IMR-90 (cell line): ENCODE data around the gene FMN1. TPM values are rescaled to one million over a fixed set of nuclear protein-coding genes. Genes with fewer than 3 reads are reported as not detected.

Experiments used
- ATAC-seq: fragments of 200-7000 bp; cut with Tn5 transposase; 2 replicates; pipeline ENCODE4 v1.9.1; 2020; ENCODE audit warnings: low read depth, mild to moderate bottlenecking, moderate library complexity
- BruUV-seq: library from RNA; stranded (reverse); fragments of 400-500 nt; replicated peaks from 2 replicates; lab custom pipeline; 2021; lab: Mats Ljungman, UMichigan
- CTCF ChIA-PET: fragments of 300-600 bp; formaldehyde crosslinking; extraction: SDS; loops from one replicate; lab custom pipeline; 2021; ENCODE audit warnings: antibody characterized with exemption; lab: Yijun Ruan, JAX
- POLR2A ChIA-PET: fragments of 300-600 bp; sonication (Branson Sonifier 250); formaldehyde crosslinking; loops from one replicate; lab custom pipeline; 2022; ENCODE audit warnings: antibody characterized with exemption; ENCODE audit not compliant: unreplicated experiment; lab: Charles Lee
- DNase-seq: peaks from one replicate; pipeline ENCODE4 v3.0.0; 2013
- H2AFZ ChIP-seq: replicated peaks from 2 replicates; pipeline ENCODE3; 2013; ENCODE audit warnings: low read length, mild to moderate bottlenecking; ENCODE audit not compliant: poor library complexity
- H2AK5ac ChIP-seq: 2 replicates; pipeline ENCODE4 v1.6.1; 2013; ENCODE audit warnings: low read depth, low read length, inconsistent platforms
- H2AK9ac ChIP-seq: replicated peaks from 2 replicates; pipeline ENCODE3; 2013; ENCODE audit warnings: mild to moderate bottlenecking, low read depth, low read length, moderate library complexity; ENCODE audit not compliant: poor library complexity
- H2BK120ac ChIP-seq: 2 replicates; pipeline ENCODE4 v1.6.1; 2013; ENCODE audit warnings: low read depth, low read length, inconsistent platforms
- H2BK15ac ChIP-seq: 3 replicates; pipeline ENCODE4 v1.6.1; 2013; ENCODE audit warnings: low read depth, low read length, inconsistent platforms
- H2BK20ac ChIP-seq: 2 replicates; pipeline ENCODE4 v1.6.1; 2013; ENCODE audit warnings: low read depth, mild to moderate bottlenecking, inconsistent platforms, low read length, moderate library complexity
- H2BK5ac ChIP-seq: 2 replicates; pipeline ENCODE4 v1.6.1; 2013; ENCODE audit warnings: mild to moderate bottlenecking, low read depth, low read length, inconsistent platforms; ENCODE audit not compliant: poor library complexity, severe bottlenecking
- H3K14ac ChIP-seq: replicated peaks from 2 replicates; pipeline ENCODE4 v1.6.1; 2013; ENCODE audit warnings: low read depth, low read length, inconsistent platforms
- H3K18ac ChIP-seq: 2 replicates; pipeline ENCODE4 v1.6.1; 2013; ENCODE audit warnings: low read depth, low read length, control low read depth
- H3K23ac ChIP-seq: 2 replicates; pipeline ENCODE4 v1.6.1; 2013; ENCODE audit warnings: low read depth, low read length, inconsistent platforms
- H3K27ac ChIP-seq: 2 replicates; pipeline ENCODE4 v1.5.1; 2013; ENCODE audit warnings: mild to moderate bottlenecking, control low read depth, low read length; ENCODE audit not compliant: insufficient read depth
- H3K27me3 ChIP-seq: 2 replicates; pipeline ENCODE4 v1.6.1; 2013; ENCODE audit warnings: low read length; ENCODE audit not compliant: control insufficient read depth, insufficient read depth
- H3K36me3 ChIP-seq: 2 replicates; pipeline ENCODE4 v1.6.1; 2013; ENCODE audit warnings: low read length, mixed read lengths; ENCODE audit not compliant: control insufficient read depth, insufficient read depth
- H3K4ac ChIP-seq: 2 replicates; pipeline ENCODE4 v1.6.1; 2013; ENCODE audit warnings: low read depth, low read length, inconsistent platforms
- H3K4me1 ChIP-seq: 2 replicates; pipeline ENCODE4 v1.6.1; 2013; ENCODE audit warnings: low read length, mixed read lengths; ENCODE audit not compliant: control insufficient read depth, insufficient read depth
- H3K4me2 ChIP-seq: 2 replicates; pipeline ENCODE4 v1.6.1; 2013; ENCODE audit warnings: low read depth, mild to moderate bottlenecking, control low read depth, low read length, moderate library complexity
- H3K4me3 ChIP-seq: 2 replicates; pipeline ENCODE4 v1.5.1; 2013; ENCODE audit warnings: low read depth, mild to moderate bottlenecking, control low read depth, low read length, moderate library complexity; ENCODE audit not compliant: insufficient read depth
- H3K56ac ChIP-seq: 2 replicates; pipeline ENCODE4 v1.6.1; 2013; ENCODE audit warnings: low read length, inconsistent platforms; ENCODE audit not compliant: insufficient read depth; ENCODE audit errors: extremely low read depth
- H3K79me1 ChIP-seq, 2 experiments: 2 replicates each; pipeline ENCODE4 v1.6.1; 2013; ENCODE audit warnings: low read length in 2 of 2, inconsistent platforms in 1 of 2, low read depth in 1 of 2
- H3K9ac ChIP-seq: 2 replicates; pipeline ENCODE4 v1.6.1; 2013; ENCODE audit warnings: low read depth, low read length, control low read depth
- H3K9me1 ChIP-seq: 2 replicates; pipeline ENCODE4 v1.6.1; 2013; ENCODE audit warnings: low read length, inconsistent platforms; ENCODE audit not compliant: insufficient read depth
- H3K9me3 ChIP-seq: 2 replicates; pipeline ENCODE4 v1.6.1; 2013; ENCODE audit warnings: low read length; ENCODE audit not compliant: control insufficient read depth, insufficient read depth
- H4K20me1 ChIP-seq: 2 replicates; pipeline ENCODE4 v1.6.1; 2013; ENCODE audit warnings: low read length, inconsistent platforms; ENCODE audit not compliant: insufficient read depth
- H4K5ac ChIP-seq: 2 replicates; pipeline ENCODE4 v1.6.1; 2013; ENCODE audit warnings: mild to moderate bottlenecking, low read depth, low read length, control low read depth
- H4K8ac ChIP-seq, 2 experiments: 2 replicates each; pipeline ENCODE4 v1.6.1; 2013; ENCODE audit warnings: low read depth in 2 of 2, low read length in 2 of 2, control low read depth in 1 of 2, inconsistent platforms in 1 of 2
- H4K91ac ChIP-seq: 2 replicates; pipeline ENCODE4 v1.6.1; 2013; ENCODE audit warnings: low read depth, low read length, inconsistent platforms; ENCODE audit not compliant: insufficient read depth
- BHLHE40 ChIP-seq: fragments of 150-350 bp; IDR thresholded peaks from 2 replicates; pipeline ENCODE4 v1.6.1; 2016; ENCODE audit warnings: mild to moderate bottlenecking, low read depth, low read length
- CEBPB ChIP-seq: IDR thresholded peaks from 2 replicates; pipeline ENCODE4 v1.6.1; 2012; ENCODE audit warnings: low read depth, low read length, improper control_type of control experiment
- CHD1 ChIP-seq: IDR thresholded peaks from 2 replicates; pipeline ENCODE4 v1.6.1; 2012; ENCODE audit warnings: low read depth, low read length, improper control_type of control experiment
- FOS ChIP-seq: fragments of 150-350 bp; IDR thresholded peaks from 2 replicates; pipeline ENCODE4 v1.6.1; 2016; ENCODE audit warnings: low read depth, low read length
- MAFK ChIP-seq: IDR thresholded peaks from 2 replicates; pipeline ENCODE4 v1.6.1; 2012; ENCODE audit warnings: low read depth, low read length, improper control_type of control experiment
- MAZ ChIP-seq: IDR thresholded peaks from 2 replicates; pipeline ENCODE4 v1.6.1; 2012; ENCODE audit warnings: low read depth, mild to moderate bottlenecking, low read length, improper control_type of control experiment, moderate library complexity, borderline replicate concordance
- MXI1 ChIP-seq: IDR thresholded peaks from 2 replicates; pipeline ENCODE4 v1.6.1; 2012; ENCODE audit warnings: low read depth, mild to moderate bottlenecking, low read length, moderate library complexity, borderline replicate concordance
- NFE2L2 ChIP-seq: fragments of 150-350 bp; IDR thresholded peaks from 2 replicates; pipeline ENCODE4 v1.6.1; 2016; ENCODE audit warnings: low read depth, mild to moderate bottlenecking, low read length
- POLR2A ChIP-seq: IDR thresholded peaks from 2 replicates; pipeline ENCODE4 v1.6.1; 2012; ENCODE audit warnings: mild to moderate bottlenecking, low read depth, low read length
- RAD21 ChIP-seq: IDR thresholded peaks from 2 replicates; pipeline ENCODE4 v1.6.1; 2012; ENCODE audit warnings: low read length, improper control_type of control experiment
- RCOR1 ChIP-seq: IDR thresholded peaks from 2 replicates; pipeline ENCODE4 v1.6.1; 2012; ENCODE audit warnings: mild to moderate bottlenecking, low read length, improper control_type of control experiment; ENCODE audit not compliant: insufficient replicate concordance
- RFX5 ChIP-seq: IDR thresholded peaks from 2 replicates; pipeline ENCODE4 v1.8.0; 2012; ENCODE audit warnings: low read depth, mild to moderate bottlenecking, low read length, moderate library complexity
- SMC3 ChIP-seq: fragments of 150-350 bp; IDR thresholded peaks from 2 replicates; pipeline ENCODE4 v1.6.1; 2016; ENCODE audit warnings: low read depth, mild to moderate bottlenecking, antibody characterized with exemption, low read length, moderate library complexity
- USF2 ChIP-seq: fragments of 150-350 bp; IDR thresholded peaks from 2 replicates; pipeline ENCODE4 v1.6.1; 2017; ENCODE audit warnings: mild to moderate bottlenecking, antibody characterized with exemption, low read length, low read depth
- WGBS, 2 experiments: methylation state at CpG; one replicate each; pipeline versions ENCODE4 v1.1.5 to v1.1.7; 2013; ENCODE audit warnings: missing lambda C conversion rate in 2 of 2; ENCODE audit not compliant: insufficient read length in 1 of 2; ENCODE audit errors: extremely low coverage in 2 of 2; 5-methylcytosine and 5-hydroxymethylcytosine counted together
- dilution Hi-C: fragments of 300-500 bp; cut with HindIII; formaldehyde crosslinking; loops from one replicate; pipeline ENCODE4 v1.14.3; 2018; ENCODE audit warnings: low sequenced_read_pairs; ENCODE audit not compliant: unreplicated experiment
- in situ Hi-C: fragments of 300-500 bp; cut with MboI; formaldehyde crosslinking; loops from 3 replicates; pipeline ENCODE4 v1.14.3; 2019; ENCODE audit warnings: low sequenced_read_pairs, inconsistent platforms, mixed read lengths
- intact Hi-C: fragments of 100-400 bp; cut with micrococcal nuclease; formaldehyde crosslinking; loops from 2 replicates; pipeline ENCODE4 v1.10.0; 2022
- polyA plus RNA-seq, 3 experiments: library from polyadenylated mRNA; depleted of rRNA; stranded (reverse); fragments of >200 nt; gene quantifications; 2 replicates each; pipeline ENCODE4 v1.2.3, GENCODE V29; 2012; ENCODE audit warnings: low replicate concordance in 1 of 3
- total RNA-seq: library from RNA; depleted of rRNA; stranded (reverse); fragments of >200 nt; gene quantifications from 2 replicates; pipeline ENCODE4 v1.2.3, GENCODE V29; 2012
- TF ChIP-seq, protein P1 (sequence below): conservative IDR thresholded peaks from 2 replicates; pipeline ENCODE4 v1.5.1; 2012; ENCODE audit warnings: mild to moderate bottlenecking, low read depth, low read length, improper control_type of control experiment
- TF ChIP-seq, protein P2 (sequence below): fragments of 150-350 bp; IDR thresholded peaks from 2 replicates; pipeline ENCODE4 v1.6.1; 2016; ENCODE audit warnings: low read depth, mild to moderate bottlenecking, low read length, moderate library complexity, borderline replicate concordance

FMN1 gene
- total and polyA plus RNA-seq, 2 of the 4 experiments (the other 2 are of a cell fraction): 7.3 to 17.6 TPM

GRCh38 chr15:33080006-33080405 lies 114.5 kb downstream of the FMN1 start:
- Histone ChIP-seq H3K9ac (no peak overlapping the region), H2AFZ (no peak overlapping the region), H2BK20ac (no peak overlapping the region), H3K9me3 (no peaks in the 10 kb centered on the region), H4K5ac (no peak overlapping the region), H2AK5ac (no peak overlapping the region), H3K14ac (no peak overlapping the region), H2BK120ac (no peak overlapping the region), H4K8ac (no peak overlapping the region), H4K91ac (no peak overlapping the region), H2BK5ac (no peak overlapping the region), H3K23ac (no peak overlapping the region), H3K27me3 (no peaks in the 10 kb centered on the region), H3K56ac (no peak overlapping the region), H3K18ac (peak overlapping the region; percentile 6; the same call in 1 of the 2 replicates), H3K79me1 (peaks cover 16 to 62% of the 10 kb centered on the region in 2 experiments), H3K27ac (no peak overlapping the region), H3K9me1 (peaks cover 14% of the 10 kb centered on the region), H3K4me1 (peaks cover 4% of the 10 kb centered on the region; the same call in 1 of the 2 replicates), H3K36me3 (peaks cover 2% of the 10 kb centered on the region), H3K4me2 (no peak overlapping the region), H4K20me1 (peaks cover 19% of the 10 kb centered on the region; the same call in 1 of the 2 replicates), H3K4ac (no peak overlapping the region), H2AK9ac (no peak overlapping the region), H2BK15ac (no peak overlapping the region), H3K4me3 (no peak overlapping the region)
- CTCF ChIA-PET: interaction anchor here (1.0 kb wide), 2 partner anchors 11 to 52 kb away, joined by 3 read pairs; no protein-coding TSS in a partner anchor
- peak; percentile 24; the same call in 1 of the 2 replicates for ATAC-seq
- no TSS peak for BruUV-seq
- in situ Hi-C loops (no loop called here), intact Hi-C loops (no loop called here), dilution Hi-C loops (no loop called here)
- no CpG with 5 or more reads among the region's 4 CpGs for WGBS, 2 experiments
- DNase-seq: no peak
- POLR2A ChIA-PET: no interaction called here
- TF ChIP-seq RCOR1 (no peak), POLR2A (no peak), CHD1 (no peak), CEBPB (no peak), RFX5 (no peak), RAD21 (no peak), BHLHE40 (no peak), USF2 (no peak), NFE2L2 (no peak), FOS (no peak), MAFK (no peak), SMC3 (no peak), MAZ (no peak), MXI1 (no peak)
- TF ChIP-seq, protein P1, sequence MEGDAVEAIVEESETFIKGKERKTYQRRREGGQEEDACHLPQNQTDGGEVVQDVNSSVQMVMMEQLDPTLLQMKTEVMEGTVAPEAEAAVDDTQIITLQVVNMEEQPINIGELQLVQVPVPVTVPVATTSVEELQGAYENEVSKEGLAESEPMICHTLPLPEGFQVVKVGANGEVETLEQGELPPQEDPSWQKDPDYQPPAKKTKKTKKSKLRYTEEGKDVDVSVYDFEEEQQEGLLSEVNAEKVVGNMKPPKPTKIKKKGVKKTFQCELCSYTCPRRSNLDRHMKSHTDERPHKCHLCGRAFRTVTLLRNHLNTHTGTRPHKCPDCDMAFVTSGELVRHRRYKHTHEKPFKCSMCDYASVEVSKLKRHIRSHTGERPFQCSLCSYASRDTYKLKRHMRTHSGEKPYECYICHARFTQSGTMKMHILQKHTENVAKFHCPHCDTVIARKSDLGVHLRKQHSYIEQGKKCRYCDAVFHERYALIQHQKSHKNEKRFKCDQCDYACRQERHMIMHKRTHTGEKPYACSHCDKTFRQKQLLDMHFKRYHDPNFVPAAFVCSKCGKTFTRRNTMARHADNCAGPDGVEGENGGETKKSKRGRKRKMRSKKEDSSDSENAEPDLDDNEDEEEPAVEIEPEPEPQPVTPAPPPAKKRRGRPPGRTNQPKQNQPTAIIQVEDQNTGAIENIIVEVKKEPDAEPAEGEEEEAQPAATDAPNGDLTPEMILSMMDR: no peak
- TF ChIP-seq, protein P2, sequence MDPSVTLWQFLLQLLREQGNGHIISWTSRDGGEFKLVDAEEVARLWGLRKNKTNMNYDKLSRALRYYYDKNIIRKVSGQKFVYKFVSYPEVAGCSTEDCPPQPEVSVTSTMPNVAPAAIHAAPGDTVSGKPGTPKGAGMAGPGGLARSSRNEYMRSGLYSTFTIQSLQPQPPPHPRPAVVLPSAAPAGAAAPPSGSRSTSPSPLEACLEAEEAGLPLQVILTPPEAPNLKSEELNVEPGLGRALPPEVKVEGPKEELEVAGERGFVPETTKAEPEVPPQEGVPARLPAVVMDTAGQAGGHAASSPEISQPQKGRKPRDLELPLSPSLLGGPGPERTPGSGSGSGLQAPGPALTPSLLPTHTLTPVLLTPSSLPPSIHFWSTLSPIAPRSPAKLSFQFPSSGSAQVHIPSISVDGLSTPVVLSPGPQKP: no peak
